Spleen (tissue), 3 donors: ENCODE measurements around the gene ALCAM.

Experiments used
- POLR2A ChIP-seq, 3 donors: fragments of 450-650 bp; IDR thresholded peaks; one replicate each; pipeline ENCODE4 v1.5.1; 2017; ENCODE audit warnings: antibody characterized with exemption in 3 of 3, mild to moderate bottlenecking in 1 of 3
- POLR2AphosphoS5 ChIP-seq, 3 donors: sonication (generic); formaldehyde crosslinking; IDR thresholded peaks; one replicate each; pipeline ENCODE4 v1.5.1; 2017; ENCODE audit warnings: antibody characterized with exemption in 3 of 3

GRCh38 chr3:105399611-105400010, 32.9 kb downstream of the ALCAM start:
- TF ChIP-seq POLR2A (IDR thresholded peaks at IDR 0.05) = no peak
- no peak for TF ChIP-seq POLR2AphosphoS5 (IDR thresholded peaks at IDR 0.05)
